GM20000 (cell line): ENCODE results near the gene DCTN3.

ENCODE experiments used
- DNase-seq: peaks from one replicate; pipeline ENCODE4 v3.0.0; 2012; ENCODE audit warnings: low spot score
- CTCF ChIP-seq: IDR thresholded peaks from 2 replicates; pipeline ENCODE4 v1.5.1; 2012; ENCODE audit warnings: mild to moderate bottlenecking, control low read depth; ENCODE audit errors: extremely low read depth, missing control alignments

The DCTN3 gene

GRCh38 chr9:34659592-34660253, 39.4 kb upstream of the DCTN3 start:
- no peak for TF ChIP-seq CTCF
- DNase-seq: no peak

GRCh38 chr9:34658461-34658860, 38.2 kb upstream of the DCTN3 start:
- no peak for DNase-seq
- no peak for TF ChIP-seq CTCF

- TF ChIP-seq CTCF: no peak
- no peak for DNase-seq
Observed at GRCh38 chr9:34656992-34657391, 36.7 kb upstream of the DCTN3 start.

- no peak for DNase-seq
- TF ChIP-seq CTCF: no peak
Observed at GRCh38 chr9:34655394-34655793, 35.1 kb upstream of the DCTN3 start.

- DNase-seq: no peak
- no peak for TF ChIP-seq CTCF
Observed at GRCh38 chr9:34654323-34655051, 34.2 kb upstream of the DCTN3 start.

- no peak for DNase-seq
- TF ChIP-seq CTCF: no peak
Observed at GRCh38 chr9:34653151-34654072, 33.1 kb upstream of the DCTN3 start.

GRCh38 chr9:34652602-34653000, 32.3 kb upstream of the DCTN3 start:
- TF ChIP-seq CTCF: no peak
- DNase-seq: no peak
